ENCODE results near the gene DUSP10.

The DUSP10 gene

DNA sequence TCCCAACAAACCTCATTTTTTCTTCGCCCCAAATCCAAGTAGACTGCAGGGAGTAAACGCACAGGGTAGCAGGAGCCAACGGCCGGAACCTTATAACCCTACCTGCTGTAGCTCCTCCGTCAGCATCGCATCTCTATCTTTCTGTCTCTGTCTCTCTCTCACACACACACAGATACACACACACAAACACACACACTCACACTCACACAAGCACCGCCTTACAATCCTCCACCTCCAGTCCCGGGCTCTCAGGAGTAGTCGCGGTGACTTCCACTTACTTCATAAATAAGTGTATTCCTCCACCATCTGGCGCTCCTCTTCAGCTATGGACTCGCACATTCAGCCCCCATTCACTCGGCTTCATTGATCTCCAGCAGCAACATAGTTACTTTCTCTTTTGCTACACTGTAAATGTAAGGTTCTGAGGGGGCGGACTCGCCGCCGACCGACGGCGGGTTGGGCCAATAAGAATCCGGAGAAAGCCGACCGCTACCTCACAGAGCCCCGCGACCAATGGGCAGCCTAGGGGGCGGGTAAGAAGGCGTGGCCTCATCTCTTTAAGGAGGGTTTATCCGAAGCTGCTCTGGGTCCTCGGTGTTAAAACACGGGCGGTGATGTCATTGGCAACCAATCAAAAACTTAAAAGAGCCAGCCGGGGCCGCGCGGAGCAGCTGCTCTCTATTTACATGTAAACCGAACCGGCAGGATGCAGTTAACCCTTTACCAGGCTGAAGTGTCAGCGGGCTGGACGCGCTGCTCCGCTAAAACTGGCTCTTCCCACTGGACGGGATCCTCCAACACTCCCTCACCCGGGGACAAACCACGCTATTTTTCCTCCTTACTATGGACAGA is at the start of gene DUSP10:
Gene DUSP10, minus strand, starts transcription at position 387 of the 852 bp plus-strand sequence. CDS start 2,345 bp downstream, outside the sequence.
- DNase-seq (ENCODE audit: low spot score) = peak; percentile 99

DNA sequence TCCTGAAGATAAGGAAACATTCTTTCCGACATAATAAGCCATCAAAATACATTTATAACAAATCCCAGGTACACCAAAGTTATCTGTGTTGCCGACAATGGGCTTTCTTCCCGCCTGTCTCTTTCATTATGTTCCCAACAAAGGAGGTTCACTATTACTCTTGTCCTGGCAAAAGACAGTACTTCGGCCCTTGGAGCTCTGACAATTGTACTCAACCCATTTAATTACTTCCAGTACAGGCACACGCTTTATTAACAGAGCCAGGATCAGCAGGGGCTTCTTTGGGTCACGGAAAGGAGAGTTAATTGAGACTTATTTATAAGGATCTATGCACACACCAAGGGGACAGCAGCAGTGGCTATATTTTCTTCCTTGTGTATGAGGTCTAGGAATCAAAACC is 46.6 kb upstream of the DUSP10 start:
- peak; percentile 13 for DNase-seq (ENCODE audit: low spot score)

DNA sequence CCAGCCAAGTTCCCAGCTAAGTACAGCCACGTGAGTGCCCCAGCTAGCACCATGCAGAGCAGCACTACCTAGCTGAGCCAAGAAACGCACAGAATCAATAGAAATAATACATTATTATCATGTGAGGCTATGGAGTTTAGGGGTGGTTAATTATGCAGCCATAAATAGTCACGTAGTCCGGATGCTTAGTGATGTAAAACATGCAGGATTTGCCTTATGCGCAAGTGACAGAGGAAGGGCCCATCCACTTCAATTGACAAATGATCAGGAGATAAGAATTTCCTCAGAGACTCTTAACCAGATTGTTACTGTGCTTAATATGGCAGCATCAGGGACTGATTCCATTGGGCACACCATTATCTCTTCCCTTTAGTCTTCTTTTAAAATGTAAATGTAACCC is 44.8 kb upstream of the DUSP10 start:
- no peak for DNase-seq (ENCODE audit: low spot score)

DNA sequence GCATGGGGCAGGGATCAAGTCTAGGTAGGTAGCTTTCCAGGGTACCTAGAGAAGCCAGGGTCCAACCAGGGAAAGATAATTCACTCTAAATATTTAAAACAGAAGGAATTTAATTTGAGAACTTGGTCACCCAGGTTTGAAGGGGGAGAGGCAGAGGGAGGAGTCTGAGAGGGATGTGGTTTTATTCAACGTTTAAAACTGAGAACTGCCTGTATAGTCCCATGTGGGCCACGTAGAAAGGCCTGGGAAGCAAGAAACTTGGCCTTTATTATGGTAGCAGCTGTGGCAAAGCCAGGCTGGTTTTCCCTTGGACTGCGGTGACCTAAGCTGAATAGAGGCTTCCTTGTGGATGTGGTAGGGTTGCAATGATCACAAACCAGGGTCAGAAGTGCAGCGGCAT is 42.0 kb upstream of the DUSP10 start:
- no peak for DNase-seq (ENCODE audit: low spot score)

DNA sequence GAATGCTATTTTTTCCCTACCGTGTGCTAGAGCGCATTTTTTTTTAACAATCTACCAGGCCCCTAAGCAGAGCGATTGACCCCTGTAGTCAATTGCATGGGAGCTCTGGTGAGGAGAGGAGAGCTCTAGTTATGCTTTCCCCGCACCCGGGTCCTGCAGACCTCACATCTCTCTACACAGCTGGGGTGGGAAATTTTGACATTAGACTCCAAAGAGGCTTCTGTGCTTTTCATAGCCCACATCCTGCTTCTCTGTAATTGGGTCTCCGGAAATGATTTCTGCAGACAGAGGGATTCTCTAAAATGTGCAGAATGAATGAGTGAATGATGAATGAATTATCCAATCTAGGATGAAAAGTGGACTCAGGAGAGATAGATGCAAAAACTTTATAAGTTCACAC is 41.5 kb upstream of the DUSP10 start:
- DNase-seq (ENCODE audit: low spot score) = no peak

DNA sequence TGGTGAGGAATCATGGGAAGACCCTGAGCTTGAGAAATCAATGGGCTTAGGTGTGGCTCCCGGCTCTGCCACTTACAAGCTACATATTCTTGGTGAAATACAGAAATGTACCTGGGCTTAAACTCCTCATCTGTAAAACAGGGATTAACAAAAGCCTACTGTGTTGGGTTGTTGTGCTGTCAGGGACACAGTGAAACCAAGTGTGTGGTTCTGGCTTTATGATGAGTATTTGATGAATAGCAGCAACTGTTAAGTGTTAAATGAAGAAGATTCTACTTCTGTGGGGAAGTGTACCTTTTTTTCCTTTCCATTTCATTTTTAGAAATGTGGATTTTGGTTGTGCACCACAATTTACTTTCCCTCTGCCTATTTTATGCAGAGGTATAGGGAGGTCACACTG is 41.1 kb upstream of the DUSP10 start:
- no peak for DNase-seq (ENCODE audit: low spot score)

DNA sequence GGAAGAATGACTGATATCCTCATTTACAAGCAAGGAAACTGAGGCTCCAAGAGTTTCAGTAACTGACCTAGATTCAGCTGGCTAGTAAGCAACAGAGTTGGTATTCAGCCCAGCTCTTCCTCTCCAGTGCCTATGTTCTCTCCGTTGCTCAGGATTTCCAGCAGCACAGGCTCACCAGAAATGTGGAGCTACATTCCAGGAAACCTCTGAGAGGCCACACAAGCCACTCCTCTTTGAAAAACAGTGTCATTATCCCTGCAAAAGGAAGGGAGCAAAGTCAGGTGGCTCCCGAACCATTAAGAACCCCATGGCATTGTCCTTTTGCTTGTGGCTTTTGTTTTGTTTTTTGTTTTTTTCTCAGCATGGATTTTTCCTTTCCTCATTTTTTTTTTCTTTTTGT is 40.6 kb upstream of the DUSP10 start:
- no peak for DNase-seq (ENCODE audit: low spot score)

DNA sequence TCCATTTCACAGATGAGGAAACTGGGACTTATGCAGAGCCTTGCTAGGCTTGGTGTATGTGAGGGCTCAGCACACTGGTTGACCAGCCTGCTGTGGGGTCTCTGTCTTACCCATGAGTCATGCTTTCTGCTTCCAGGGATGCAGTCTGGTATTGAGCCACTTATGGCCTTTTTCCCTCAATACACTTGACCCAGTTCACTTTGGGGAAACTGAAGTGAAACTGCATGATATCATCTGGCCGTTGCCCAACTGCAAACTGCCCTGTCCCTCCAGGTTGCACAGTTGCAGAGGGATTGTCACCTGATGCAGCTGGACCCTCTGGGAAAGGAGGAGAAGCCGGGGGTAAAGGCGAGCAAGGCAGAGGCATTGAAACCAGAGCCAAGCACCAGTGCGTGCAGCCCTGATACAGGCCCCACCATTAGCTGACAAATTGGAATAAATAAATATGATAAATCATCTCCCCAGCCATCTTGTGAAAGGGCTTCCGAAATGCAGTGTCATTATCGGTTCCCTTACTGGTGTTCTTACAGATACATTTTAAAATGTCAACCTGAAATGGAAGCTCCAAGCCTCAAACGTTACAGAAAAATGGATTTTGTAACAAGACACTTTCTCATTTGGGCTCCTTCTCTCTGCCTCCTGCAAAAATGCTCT is 39.3 kb upstream of the DUSP10 start:
- DNase-seq (ENCODE audit: low spot score) = no peak

DNA sequence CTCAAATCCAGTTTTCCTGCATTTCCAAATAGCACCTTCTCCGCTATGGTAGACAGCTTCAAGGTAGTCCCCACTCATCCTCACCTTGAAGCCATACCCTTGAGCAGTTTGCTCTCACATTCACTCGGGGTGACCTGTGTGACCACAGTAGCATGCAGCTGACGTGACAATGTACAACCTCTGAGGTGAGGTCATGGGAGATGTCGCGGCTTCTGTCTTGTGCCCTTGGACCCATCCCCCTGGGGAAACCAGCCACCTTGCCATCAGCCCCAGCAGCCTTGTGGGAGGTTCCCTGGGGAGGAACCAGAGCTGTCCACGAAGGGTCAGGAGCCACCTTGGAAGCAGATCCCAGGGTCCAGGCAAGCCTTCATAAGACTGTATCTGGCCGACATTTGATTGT is 38.3 kb upstream of the DUSP10 start:
- DNase-seq (ENCODE audit: low spot score) = no peak

DNA sequence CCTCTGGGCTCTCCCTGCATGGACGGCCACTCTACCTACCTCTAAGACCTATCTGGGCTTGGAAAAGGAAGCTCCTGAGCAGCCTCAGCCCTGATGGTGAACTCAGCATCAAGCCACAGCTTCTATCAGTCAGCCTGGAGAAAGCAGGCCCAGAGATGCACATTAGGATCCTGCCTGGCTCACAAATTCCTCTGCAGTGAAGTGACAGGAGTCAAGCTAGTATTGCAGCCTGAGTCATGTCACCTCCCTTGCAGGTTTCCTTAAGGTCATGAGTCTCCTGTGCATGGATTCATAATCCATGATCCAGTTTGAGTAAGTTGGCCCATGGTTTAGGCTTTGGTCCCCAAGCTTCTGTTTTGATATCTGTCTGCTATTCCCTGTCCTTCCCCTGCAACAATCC is 37.9 kb upstream of the DUSP10 start:
- DNase-seq (ENCODE audit: low spot score) = no peak

DNA sequence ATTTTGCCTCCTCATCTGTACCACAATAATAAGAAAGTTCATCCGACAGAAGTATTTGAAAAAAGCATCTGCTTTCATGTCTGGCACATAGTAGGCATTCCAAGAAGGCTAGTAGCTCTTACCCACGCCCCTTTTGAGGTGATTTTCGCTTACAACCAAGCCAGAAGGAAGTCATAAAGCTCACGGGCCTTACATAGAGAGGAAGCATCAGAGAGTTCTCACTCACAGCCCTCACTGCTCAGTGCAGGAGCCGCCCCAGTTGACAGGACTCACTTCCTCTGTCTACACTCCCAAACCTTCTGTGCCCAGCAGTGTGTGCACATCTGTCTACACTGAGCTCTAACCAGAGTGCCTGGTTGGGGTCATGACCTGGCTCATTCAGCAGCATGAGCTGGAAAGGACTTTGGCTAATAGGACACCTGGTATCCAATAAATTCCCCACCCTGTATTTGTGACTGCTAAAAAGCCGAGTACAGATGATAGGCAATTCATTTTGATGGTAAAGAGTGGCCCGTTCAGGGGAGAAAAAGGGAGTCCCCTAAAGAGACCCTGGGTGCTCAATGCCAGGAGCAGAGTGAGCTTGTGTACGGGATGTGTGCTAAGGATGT is 36.8 kb upstream of the DUSP10 start:
- DNase-seq (ENCODE audit: low spot score) = no peak

DNA sequence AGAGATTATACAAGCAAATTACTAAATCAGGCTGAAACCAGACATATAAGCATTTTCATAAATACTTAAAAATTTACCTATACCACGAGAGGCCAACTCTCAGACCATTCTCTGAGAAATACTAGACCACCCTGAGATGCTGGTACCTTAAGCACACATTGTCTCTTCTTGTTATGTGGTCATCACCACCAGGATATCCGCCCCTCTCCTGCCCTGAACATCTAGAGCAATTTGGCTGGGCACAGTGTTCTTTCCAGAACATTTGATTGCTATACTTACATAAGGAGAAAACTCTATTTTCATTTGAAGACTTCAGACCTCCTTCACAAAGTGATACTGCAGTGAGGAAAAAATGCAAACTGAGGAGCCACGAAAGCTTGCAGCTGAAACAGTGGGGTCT is 36.2 kb upstream of the DUSP10 start:
- DNase-seq (ENCODE audit: low spot score) = no peak

DNA sequence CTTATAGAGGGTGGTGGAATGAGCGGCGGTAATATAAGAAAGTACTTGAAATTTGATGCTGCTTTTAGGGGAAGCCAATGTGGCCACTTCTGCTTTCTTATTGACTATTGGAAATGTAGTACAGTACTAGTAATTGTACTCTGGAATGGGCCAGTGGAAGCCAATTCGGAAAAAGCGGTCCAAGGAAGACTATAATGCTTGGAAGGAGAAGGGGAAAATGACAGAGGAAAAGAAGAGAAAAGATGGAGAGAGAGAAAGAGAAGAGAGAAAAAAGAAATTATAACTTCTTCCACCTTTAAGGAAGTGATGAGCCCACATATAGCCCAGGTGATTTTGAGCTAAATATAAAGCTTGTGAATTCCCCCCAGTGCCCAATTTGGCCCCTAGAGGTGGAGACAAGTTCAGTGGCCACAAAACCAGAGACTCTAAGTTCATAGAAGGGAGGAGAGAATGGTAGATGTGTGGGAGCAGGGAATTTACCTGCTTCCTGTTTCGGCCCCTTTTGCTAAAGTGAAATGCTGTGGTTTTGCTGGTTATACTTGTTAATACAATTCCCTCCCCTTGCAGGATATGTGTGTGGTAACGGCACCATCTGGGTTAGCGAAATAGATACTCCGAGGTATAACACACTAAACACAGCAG is 35.7 kb upstream of the DUSP10 start:
- DNase-seq (ENCODE audit: low spot score) = no peak

DNA sequence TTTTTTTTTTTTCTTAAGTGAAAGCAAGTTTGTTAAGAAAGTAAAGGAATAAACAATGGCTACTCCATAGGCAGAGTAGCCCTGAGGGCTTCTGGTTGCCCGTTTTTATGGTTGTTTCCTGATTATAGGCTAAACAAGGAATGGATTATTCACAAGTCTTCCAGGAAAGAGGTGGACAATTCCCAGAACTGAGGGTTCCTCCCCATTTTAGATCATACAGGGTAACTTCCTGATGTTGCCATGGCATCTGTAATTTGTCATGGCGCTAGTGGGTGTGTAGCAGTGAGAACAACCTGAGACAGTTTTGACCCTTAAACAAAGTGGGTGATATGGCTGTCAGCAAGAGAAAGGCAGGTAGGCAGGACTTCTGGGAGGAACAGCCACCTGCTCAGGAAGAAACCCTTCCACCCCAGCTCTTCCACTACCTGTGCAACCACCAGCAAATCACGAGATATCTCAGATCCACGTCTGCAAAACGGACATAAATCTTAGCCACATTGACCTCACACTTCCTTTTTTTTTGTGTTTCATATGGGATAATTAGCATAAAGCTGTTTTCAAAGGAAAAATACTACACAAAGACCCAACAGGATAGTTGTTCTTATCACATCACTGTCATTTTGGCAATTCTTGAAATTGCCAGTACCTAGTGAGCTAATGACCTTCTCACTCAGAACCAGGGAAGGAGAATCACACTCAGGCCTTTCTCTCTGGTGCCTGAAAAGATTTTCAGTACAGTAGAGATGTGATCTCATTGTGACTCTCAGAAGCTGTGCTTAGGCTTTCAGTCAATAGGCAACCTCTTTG is 34.8 kb upstream of the DUSP10 start:
- no peak for DNase-seq (ENCODE audit: low spot score)

DNA sequence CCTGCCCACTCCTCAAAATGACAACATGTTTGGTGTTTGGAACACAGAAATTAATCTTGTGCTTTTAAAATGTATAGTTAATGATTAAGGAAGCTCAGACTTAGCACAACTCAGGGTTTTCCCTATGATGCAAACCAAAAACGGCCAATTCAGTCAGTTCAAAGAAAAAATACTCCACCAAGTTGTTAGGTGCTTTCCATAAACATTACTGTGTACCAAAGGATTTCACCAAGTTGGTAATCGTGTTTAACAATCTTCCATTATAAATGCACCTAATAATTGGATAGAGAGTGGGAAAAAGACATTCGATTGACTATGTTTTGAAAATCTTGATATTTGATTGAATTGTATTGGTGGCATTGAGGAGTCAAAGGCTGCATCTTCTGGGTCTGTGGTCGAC is 33.3 kb upstream of the DUSP10 start:
- no peak for DNase-seq (ENCODE audit: low spot score)

DNA sequence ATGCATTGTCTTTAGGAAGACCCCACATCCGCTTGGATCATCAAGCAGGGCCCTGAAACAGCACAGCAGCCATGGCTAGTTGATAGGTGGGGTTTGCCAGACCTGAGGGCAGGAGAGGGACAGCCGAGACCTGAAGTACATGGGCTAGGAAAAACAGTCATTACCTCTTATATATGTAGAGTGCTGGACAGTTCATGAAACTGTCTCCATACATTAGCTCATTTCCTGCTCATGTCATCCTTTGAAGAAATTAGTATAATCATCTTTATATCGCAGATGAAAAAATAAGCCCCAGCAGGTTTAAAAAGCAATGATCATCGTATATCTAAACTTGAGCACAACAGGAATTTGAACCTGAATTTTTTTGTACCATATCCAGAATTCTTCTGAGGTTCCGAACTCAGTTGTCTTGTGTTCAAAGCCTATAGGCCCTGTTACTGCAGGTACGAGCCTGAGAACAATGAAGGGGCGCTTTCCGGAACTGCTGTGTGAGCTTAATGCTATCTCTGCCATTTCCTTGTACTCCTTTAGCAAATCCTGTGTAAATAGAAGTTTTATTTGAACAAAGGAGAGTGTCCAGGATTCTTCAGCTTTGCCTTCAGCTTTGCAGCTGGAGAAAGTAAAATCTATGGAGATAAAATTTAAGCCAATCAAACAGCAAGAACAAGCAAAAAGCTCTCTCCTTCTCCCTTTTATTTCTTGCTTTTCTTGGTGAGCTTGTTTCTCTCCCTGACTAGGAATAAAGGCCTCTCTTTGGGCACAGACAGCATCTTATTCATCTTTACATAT is 32.4 kb upstream of the DUSP10 start:
- no peak for DNase-seq (ENCODE audit: low spot score)

DNA sequence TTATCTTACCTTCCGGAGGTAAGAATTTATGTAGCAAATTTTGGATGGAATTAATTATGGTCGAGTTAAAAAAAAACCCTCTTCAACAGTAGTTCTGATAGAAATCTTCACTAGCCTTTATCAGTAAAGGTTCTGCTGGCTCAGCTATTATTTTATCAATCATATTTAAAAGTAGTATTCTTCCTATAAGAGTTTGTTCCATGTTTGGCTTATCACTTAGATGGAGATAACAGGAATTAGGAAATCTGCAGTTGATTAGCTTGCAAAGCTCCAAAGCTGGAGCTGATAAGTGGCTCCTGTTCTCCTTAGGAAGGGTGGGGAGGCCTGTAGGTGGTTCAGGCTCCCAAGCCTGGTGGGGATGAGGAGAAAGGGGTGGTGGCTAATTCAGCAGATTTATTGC is 31.5 kb upstream of the DUSP10 start:
- no peak for DNase-seq (ENCODE audit: low spot score)

DNA sequence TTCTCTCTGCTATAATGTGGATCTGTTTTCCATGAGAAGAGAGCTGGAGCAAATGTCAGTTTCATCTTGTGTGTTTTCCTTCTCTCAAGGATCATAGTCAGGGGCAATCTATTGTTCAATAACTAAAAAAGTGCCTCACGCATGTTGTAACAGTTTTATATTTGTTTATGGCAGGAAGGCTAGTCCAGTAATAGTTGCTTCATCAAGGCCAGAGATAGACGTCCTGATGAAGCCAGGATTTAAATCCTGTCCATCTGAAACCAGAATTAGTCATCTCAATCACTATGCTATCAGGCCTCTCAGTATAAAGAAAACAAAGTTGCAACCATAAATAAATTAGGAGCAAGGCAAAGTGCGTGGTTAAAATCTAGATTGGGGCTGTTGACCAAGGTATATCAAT is 30.2 kb upstream of the DUSP10 start:
- DNase-seq (ENCODE audit: low spot score) = no peak

DNA sequence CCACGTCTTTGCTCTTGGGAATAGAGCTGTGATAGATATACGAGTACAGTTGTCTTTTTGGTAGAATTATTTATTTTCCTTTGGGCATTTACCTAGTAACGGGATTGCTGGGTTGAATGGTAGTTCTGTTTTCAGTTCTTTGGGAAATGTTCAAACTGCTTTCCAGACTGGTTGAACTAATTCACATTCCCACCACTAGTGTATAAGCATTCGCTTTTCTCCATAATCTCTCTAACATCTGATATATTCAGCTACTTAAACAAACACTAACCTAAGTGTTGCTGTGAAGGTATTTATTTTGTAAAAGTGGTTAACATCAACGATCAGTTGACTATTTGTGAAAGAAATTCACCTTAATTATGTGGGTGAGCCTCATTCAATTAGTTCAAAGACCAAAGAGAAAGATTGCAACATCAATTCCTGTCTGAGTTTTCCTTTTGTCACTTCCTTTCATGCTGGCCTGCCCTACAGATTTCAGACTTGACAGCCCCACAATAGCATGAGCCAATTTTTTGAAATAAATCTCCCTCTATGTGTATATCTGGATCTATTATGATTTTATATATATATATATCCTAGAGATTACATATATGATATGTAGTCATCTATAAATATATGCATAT is 26.7 kb upstream of the DUSP10 start:
- no peak for DNase-seq (ENCODE audit: low spot score)

DNA sequence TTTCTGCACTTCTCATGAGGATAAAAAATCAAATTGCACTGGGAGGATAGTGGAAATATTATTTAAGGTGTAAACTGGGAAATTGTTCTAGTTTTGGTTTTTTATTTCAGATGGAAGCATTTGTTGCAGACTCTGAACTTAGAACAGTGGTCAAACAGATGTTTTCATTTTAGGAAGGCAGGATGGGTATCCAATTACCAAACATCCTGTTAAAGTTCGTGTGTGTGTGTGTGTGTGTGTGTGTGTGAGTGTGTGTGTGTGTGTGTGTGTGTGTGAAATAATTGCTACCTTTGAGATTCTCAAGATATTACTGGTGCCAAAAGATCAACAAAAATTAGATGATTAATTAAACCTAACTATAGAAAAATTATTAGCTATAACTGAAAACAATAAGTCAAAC is 24.3 kb upstream of the DUSP10 start:
- DNase-seq (ENCODE audit: low spot score) = no peak

DNA sequence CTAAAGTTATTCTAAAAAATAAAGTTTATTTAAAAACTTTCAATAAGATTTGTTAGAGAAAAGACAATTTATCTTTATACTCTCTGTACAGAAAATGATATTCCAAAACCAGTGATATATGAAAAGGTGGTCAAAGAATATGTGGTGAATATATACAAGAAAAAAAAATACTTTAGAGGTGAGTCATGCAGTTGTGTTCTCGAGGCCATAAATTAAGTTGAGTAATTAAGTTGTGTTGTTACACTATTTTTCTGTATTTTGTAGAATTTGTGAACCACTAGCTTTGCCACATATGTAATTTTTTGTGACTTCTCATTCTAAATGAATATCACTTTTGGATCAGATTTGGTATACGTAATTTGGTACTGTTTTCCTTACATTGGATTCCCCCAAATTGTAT is 23.6 kb upstream of the DUSP10 start:
- no peak for DNase-seq (ENCODE audit: low spot score)
